HEK293 (cell line): ENCODE data around the gene P2RX1.

Experiments
- CTCF ChIA-PET: fragments of 350-600 bp; formaldehyde crosslinking; extraction: SDS; loops from one replicate; lab custom pipeline; 2021; ENCODE audit warnings: antibody characterized with exemption; lab: Yijun Ruan, JAX
- POLR2A ChIA-PET: fragments of 300-600 bp; formaldehyde crosslinking; extraction: SDS; loops from one replicate; lab custom pipeline; 2020; ENCODE audit warnings: antibody characterized with exemption, inconsistent platforms; lab: Yijun Ruan, JAX
- H3K27ac ChIP-seq: fragments of 200-500 bp; sonication (Bioruptor generic); 2 replicates; pipeline ENCODE4 v1.5.1; 2014; ENCODE audit warnings: low read depth, low read length, control low read depth, inconsistent platforms; ENCODE audit errors: extremely low read depth
- H3K36me3 ChIP-seq, 2 experiments: fragments of 200-500 bp in 1 of 2; sonication (Bioruptor generic) in 1 of 2; 1 replicate in 1 of 2; 2 replicates in 1 of 2; pipeline ENCODE4 v1.5.1; 2014 to 2017; ENCODE audit warnings: inconsistent platforms in 2 of 2, low read length in 2 of 2; ENCODE audit not compliant: control insufficient read depth in 2 of 2, insufficient read depth in 1 of 2
- H3K4me1 ChIP-seq: fragments of 200-500 bp; sonication (Bioruptor generic); 2 replicates; pipeline ENCODE4 v1.5.1; 2014; ENCODE audit warnings: mild to moderate bottlenecking, low read length, inconsistent platforms; ENCODE audit not compliant: control insufficient read depth, insufficient read depth
- H3K4me3 ChIP-seq: 2 replicates; pipeline ENCODE4 v1.5.1; 2011; ENCODE audit warnings: low read depth, mild to moderate bottlenecking, control low read depth, low read length, moderate library complexity
- H3K9me3 ChIP-seq: fragments of 200-500 bp; sonication (Bioruptor generic); 2 replicates; pipeline ENCODE4 v1.5.1; 2014; ENCODE audit warnings: low read depth, low read length, inconsistent platforms; ENCODE audit not compliant: control insufficient read depth, insufficient read depth
- HOXC10 ChIP-seq: sonication (generic); formaldehyde crosslinking; IDR thresholded peaks from 2 replicates; pipeline ENCODE4 v1.8.1; 2023; ENCODE audit warnings: mild to moderate bottlenecking, missing genetic modification reagents
- KLF8 ChIP-seq: fragments of 450-650 bp; formaldehyde crosslinking; IDR thresholded peaks from 2 replicates; pipeline ENCODE4 v1.5.1; 2016; ENCODE audit warnings: missing biosample characterization, missing genetic modification characterization
- RBAK ChIP-seq: fragments of 450-650 bp; formaldehyde crosslinking; IDR thresholded peaks from 2 replicates; pipeline ENCODE4 v1.5.1; 2016; ENCODE audit warnings: missing biosample characterization, missing genetic modification characterization
- ZBTB1 ChIP-seq: fragments of 450-650 bp; formaldehyde crosslinking; IDR thresholded peaks from 2 replicates; pipeline ENCODE4 v1.5.1; 2016; ENCODE audit warnings: missing biosample characterization, missing genetic modification characterization
- ZBTB11 ChIP-seq: fragments of 450-650 bp; formaldehyde crosslinking; conservative IDR thresholded peaks from 2 replicates; pipeline ENCODE4 v1.5.1; 2016; ENCODE audit warnings: low read depth, missing biosample characterization, missing genetic modification characterization
- ZFP41 ChIP-seq: fragments of 450-650 bp; formaldehyde crosslinking; IDR thresholded peaks from 2 replicates; pipeline ENCODE4 v1.5.1; 2016; ENCODE audit warnings: missing biosample characterization, missing genetic modification characterization, borderline replicate concordance
- ZNF138 ChIP-seq: fragments of 450-650 bp; formaldehyde crosslinking; IDR thresholded peaks from 2 replicates; pipeline ENCODE4 v1.5.1; 2016; ENCODE audit warnings: missing biosample characterization, missing genetic modification characterization, borderline replicate concordance
- ZNF223 ChIP-seq: fragments of 450-650 bp; formaldehyde crosslinking; IDR thresholded peaks from 2 replicates; pipeline ENCODE4 v1.5.1; 2016; ENCODE audit warnings: missing biosample characterization, missing genetic modification characterization
- ZNF280C ChIP-seq: fragments of 450-650 bp; formaldehyde crosslinking; IDR thresholded peaks from 2 replicates; pipeline ENCODE4 v1.5.1; 2016; ENCODE audit warnings: missing biosample characterization, missing genetic modification characterization
- ZNF280D ChIP-seq: fragments of 450-650 bp; formaldehyde crosslinking; IDR thresholded peaks from 2 replicates; pipeline ENCODE4 v1.5.1; 2016; ENCODE audit warnings: missing biosample characterization, missing genetic modification characterization
- ZNF416 ChIP-seq: fragments of 450-650 bp; formaldehyde crosslinking; IDR thresholded peaks from 2 replicates; pipeline ENCODE4 v1.5.1; 2016; ENCODE audit warnings: missing biosample characterization, missing genetic modification characterization
- ZNF548 ChIP-seq: fragments of 450-650 bp; formaldehyde crosslinking; IDR thresholded peaks from 2 replicates; pipeline ENCODE4 v1.5.1; 2016; ENCODE audit warnings: missing biosample characterization, missing genetic modification characterization
- ZNF561 ChIP-seq: fragments of 450-650 bp; IDR thresholded peaks from 2 replicates; pipeline ENCODE4 v1.5.1; 2018; ENCODE audit warnings: missing biosample characterization, missing genetic modification characterization, borderline replicate concordance
- ZSCAN18 ChIP-seq: fragments of 450-650 bp; formaldehyde crosslinking; IDR thresholded peaks from 2 replicates; pipeline ENCODE4 v1.5.1; 2016; ENCODE audit warnings: missing biosample characterization, missing genetic modification characterization
- TF ChIP-seq, protein P1 (sequence below): fragments of 450-650 bp; formaldehyde crosslinking; IDR thresholded peaks from 2 replicates; pipeline ENCODE4 v1.5.1; 2016; ENCODE audit warnings: missing biosample characterization, missing genetic modification characterization
- TF ChIP-seq, protein P2 (sequence below): fragments of 450-650 bp; formaldehyde crosslinking; IDR thresholded peaks from 2 replicates; pipeline ENCODE4 v1.5.1; 2017; ENCODE audit warnings: missing biosample characterization, mild to moderate bottlenecking, missing genetic modification characterization, moderate library complexity
- TF ChIP-seq, protein P3 (sequence below): fragments of 450-650 bp; formaldehyde crosslinking; IDR thresholded peaks from 2 replicates; pipeline ENCODE4 v1.5.1; 2016; ENCODE audit warnings: missing biosample characterization, missing genetic modification characterization

Gene P2RX1

GRCh38 chr17:3867106-3867505 lies 49.2 kb downstream of the P2RX1 start:
- Histone ChIP-seq H3K9me3 (no peaks in the 10 kb centered on the region), H3K27ac (no peak overlapping the region), H3K4me3 (no peak overlapping the region), H3K4me1 (no peaks in the 10 kb centered on the region), H3K36me3 (peaks cover 4 to 55% of the 10 kb centered on the region in 2 experiments; a peak in 2 of 3 replicates)
- TF ChIP-seq, protein P1, sequence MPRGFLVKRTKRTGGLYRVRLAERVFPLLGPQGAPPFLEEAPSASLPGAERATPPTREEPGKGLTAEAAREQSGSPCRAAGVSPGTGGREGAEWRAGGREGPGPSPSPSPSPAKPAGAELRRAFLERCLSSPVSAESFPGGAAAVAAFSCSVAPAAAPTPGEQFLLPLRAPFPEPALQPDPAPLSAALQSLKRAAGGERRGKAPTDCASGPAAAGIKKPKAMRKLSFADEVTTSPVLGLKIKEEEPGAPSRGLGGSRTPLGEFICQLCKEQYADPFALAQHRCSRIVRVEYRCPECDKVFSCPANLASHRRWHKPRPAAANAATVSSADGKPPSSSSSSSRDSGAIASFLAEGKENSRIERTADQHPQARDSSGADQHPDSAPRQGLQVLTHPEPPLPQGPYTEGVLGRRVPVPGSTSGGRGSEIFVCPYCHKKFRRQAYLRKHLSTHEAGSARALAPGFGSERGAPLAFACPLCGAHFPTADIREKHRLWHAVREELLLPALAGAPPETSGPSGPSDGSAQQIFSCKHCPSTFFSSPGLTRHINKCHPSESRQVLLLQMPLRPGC (tag by site-specific recombination): no peak
- TF ChIP-seq ZBTB11 (tag by site-specific recombination) (no peak), HOXC10 (CRISPR knock-in tag) (no peak), ZNF138 (tag by site-specific recombination) (no peak), ZSCAN18 (tag by site-specific recombination) (no peak), RBAK (tag by site-specific recombination) (no peak)
- TF ChIP-seq, protein P2, sequence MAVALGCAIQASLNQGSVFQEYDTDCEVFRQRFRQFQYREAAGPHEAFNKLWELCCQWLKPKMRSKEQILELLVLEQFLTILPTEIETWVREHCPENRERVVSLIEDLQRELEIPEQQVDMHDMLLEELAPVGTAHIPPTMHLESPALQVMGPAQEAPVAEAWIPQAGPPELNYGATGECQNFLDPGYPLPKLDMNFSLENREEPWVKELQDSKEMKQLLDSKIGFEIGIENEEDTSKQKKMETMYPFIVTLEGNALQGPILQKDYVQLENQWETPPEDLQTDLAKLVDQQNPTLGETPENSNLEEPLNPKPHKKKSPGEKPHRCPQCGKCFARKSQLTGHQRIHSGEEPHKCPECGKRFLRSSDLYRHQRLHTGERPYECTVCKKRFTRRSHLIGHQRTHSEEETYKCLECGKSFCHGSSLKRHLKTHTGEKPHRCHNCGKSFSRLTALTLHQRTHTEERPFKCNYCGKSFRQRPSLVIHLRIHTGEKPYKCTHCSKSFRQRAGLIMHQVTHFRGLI: peak; percentile 49; the same call in 1 of the 2 replicates
- ChIA-PET POLR2A (interaction anchor here (1.0 kb wide), 1 partner anchor 21 kb away, joined by 3 read pairs; the partner anchor contains the start of gene NCBP3), CTCF (interaction anchor here (0.7 kb wide), 2 partner anchors 46 to 73 kb away, joined by 3 read pairs; no protein-coding TSS in a partner anchor)

- peaks cover 4 to 59% of the 10 kb centered on the region in 2 experiments; a peak in 2 of 3 replicates for H3K36me3 ChIP-seq
- H3K4me3 ChIP-seq: no peak overlapping the region
- H3K9me3 ChIP-seq: no peaks in the 10 kb centered on the region
- no peaks in the 10 kb centered on the region for H3K4me1 ChIP-seq
- no peak overlapping the region for H3K27ac ChIP-seq
- ChIA-PET CTCF (interaction anchor here (0.6 to 0.7 kb wide), 5 partner anchors 30 to 128 kb away, joined by 3 read pairs; no protein-coding TSS in a partner anchor), POLR2A (no interaction called here)
- TF ChIP-seq ZNF223: no peak
- no peak for TF ChIP-seq ZNF280C (tag by site-specific recombination)
- no peak for TF ChIP-seq ZFP41 (tag by site-specific recombination)
- TF ChIP-seq ZNF548: no peak
- TF ChIP-seq ZNF280D (tag by site-specific recombination): no peak
- no peak for TF ChIP-seq ZBTB1 (tag by site-specific recombination)
- TF ChIP-seq ZNF416 (tag by site-specific recombination): no peak
- TF ChIP-seq, protein P3, sequence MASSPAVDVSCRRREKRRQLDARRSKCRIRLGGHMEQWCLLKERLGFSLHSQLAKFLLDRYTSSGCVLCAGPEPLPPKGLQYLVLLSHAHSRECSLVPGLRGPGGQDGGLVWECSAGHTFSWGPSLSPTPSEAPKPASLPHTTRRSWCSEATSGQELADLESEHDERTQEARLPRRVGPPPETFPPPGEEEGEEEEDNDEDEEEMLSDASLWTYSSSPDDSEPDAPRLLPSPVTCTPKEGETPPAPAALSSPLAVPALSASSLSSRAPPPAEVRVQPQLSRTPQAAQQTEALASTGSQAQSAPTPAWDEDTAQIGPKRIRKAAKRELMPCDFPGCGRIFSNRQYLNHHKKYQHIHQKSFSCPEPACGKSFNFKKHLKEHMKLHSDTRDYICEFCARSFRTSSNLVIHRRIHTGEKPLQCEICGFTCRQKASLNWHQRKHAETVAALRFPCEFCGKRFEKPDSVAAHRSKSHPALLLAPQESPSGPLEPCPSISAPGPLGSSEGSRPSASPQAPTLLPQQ (tag by site-specific recombination): no peak
- no peak for TF ChIP-seq ZNF561
- TF ChIP-seq KLF8 (tag by site-specific recombination): no peak
Observed at GRCh38 chr17:3866276-3866675, 50.0 kb downstream of the P2RX1 start.
